H1 (cell line): ENCODE measurements around the gene LRTM2. TPM values are rescaled to one million over a fixed set of nuclear protein-coding genes. Genes with fewer than 3 reads are reported as not detected.

Experiments
- CTCF ChIA-PET: fragments of 300-600 bp; sonication (Branson Sonifier 250); formaldehyde crosslinking; loops from one replicate; lab custom pipeline; 2021; ENCODE audit not compliant: partially characterized antibody; lab: Charles Lee
- POLR2A ChIA-PET: fragments of 300-600 bp; sonication (Branson Sonifier 250); formaldehyde crosslinking; loops from one replicate; lab custom pipeline; 2021; ENCODE audit warnings: inconsistent platforms; ENCODE audit not compliant: partially characterized antibody; lab: Charles Lee
- DNase-seq, 2 experiments: peaks; one replicate each; pipeline versions ENCODE4 v3.0.0 to v3.0.0-alpha.2; 2010 to 2022; ENCODE audit warnings: low spot score in 2 of 2, low read depth in 1 of 2, mixed read lengths in 1 of 2
- FAIRE-seq: peaks from 2 replicates; lab custom pipeline; 2011; peaks lifted over from hg19 to GRCh38; lab: Jason Lieb, UNC
- H2AFZ ChIP-seq: 2 replicates; pipeline ENCODE4 v1.8.1; 2012; ENCODE audit warnings: low read length, inconsistent platforms
- H2AK5ac ChIP-seq: 2 replicates; pipeline ENCODE4 v1.6.1; 2013; ENCODE audit warnings: low read depth, low read length
- H2BK120ac ChIP-seq: replicated peaks from 2 replicates; pipeline ENCODE3; 2013; ENCODE audit warnings: low read depth, low read length, inconsistent platforms
- H2BK12ac ChIP-seq: 2 replicates; pipeline ENCODE4 v1.6.1; 2013; ENCODE audit warnings: low read depth, low read length
- H2BK15ac ChIP-seq: 2 replicates; pipeline ENCODE4 v1.6.1; 2013; ENCODE audit warnings: low read length
- H2BK20ac ChIP-seq: 2 replicates; pipeline ENCODE4 v1.6.1; 2013; ENCODE audit warnings: low read length
- H2BK5ac ChIP-seq: 2 replicates; pipeline ENCODE4 v1.6.1; 2013; ENCODE audit warnings: low read depth, low read length
- H3K14ac ChIP-seq: 2 replicates; pipeline ENCODE4 v1.6.1; 2013; ENCODE audit warnings: inconsistent platforms; ENCODE audit not compliant: insufficient read length
- H3K18ac ChIP-seq: 2 replicates; pipeline ENCODE4 v1.6.1; 2013; ENCODE audit warnings: low read length; ENCODE audit errors: extremely low read depth
- H3K23ac ChIP-seq: 2 replicates; pipeline ENCODE4 v1.6.1; 2013; ENCODE audit warnings: inconsistent platforms; ENCODE audit not compliant: insufficient read length
- H3K23me2 ChIP-seq: 2 replicates; pipeline ENCODE4 v1.6.1; 2013; ENCODE audit warnings: low read depth, low read length
- H3K27ac ChIP-seq: 2 replicates; pipeline ENCODE4 v1.6.1; 2011; ENCODE audit warnings: low read depth, low read length, inconsistent platforms
- H3K27me3 ChIP-seq, 4 experiments: replicated peaks in 1 of 4; 1 replicate in 1 of 4; 2 replicates in 3 of 4; pipeline versions ENCODE4 v1.6.1 to v1.8.1; 2011 to 2013; ENCODE audit warnings: low read length in 3 of 4, mild to moderate bottlenecking in 3 of 4, inconsistent platforms in 2 of 4, mixed read lengths in 2 of 4, moderate library complexity in 1 of 4; ENCODE audit not compliant: control insufficient read depth in 3 of 4, insufficient read depth in 3 of 4; ENCODE audit errors: extremely low read depth in 1 of 4
- H3K36me3 ChIP-seq, 4 experiments: 2 replicates each; pipeline versions ENCODE4 v1.6.1 to v1.8.1; 2011 to 2013; ENCODE audit warnings: mild to moderate bottlenecking in 4 of 4, low read length in 3 of 4, moderate library complexity in 2 of 4, control low read depth in 1 of 4, inconsistent platforms in 1 of 4; ENCODE audit not compliant: insufficient read depth in 4 of 4, control insufficient read depth in 2 of 4
- H3K4ac ChIP-seq: replicated peaks from 2 replicates; pipeline ENCODE3; 2013; ENCODE audit warnings: low read length, low read depth, mixed read lengths, inconsistent platforms; ENCODE audit not compliant: insufficient read length
- H3K4me1 ChIP-seq, 4 experiments: replicated peaks in 1 of 4; 1 replicate in 1 of 4; 2 replicates in 3 of 4; pipeline versions ENCODE4 v1.6.1 to v1.8.1; 2011 to 2013; ENCODE audit warnings: low read length in 3 of 4, inconsistent platforms in 2 of 4, mixed read lengths in 1 of 4; ENCODE audit not compliant: insufficient read depth in 4 of 4, control insufficient read depth in 3 of 4
- H3K4me2 ChIP-seq, 2 experiments: 2 replicates each; pipeline versions ENCODE4 v1.6.1 to v1.8.1; 2011 to 2013; ENCODE audit warnings: low read depth in 2 of 2, low read length in 2 of 2, control low read depth in 1 of 2, inconsistent platforms in 1 of 2, mild to moderate bottlenecking in 1 of 2; ENCODE audit not compliant: insufficient read depth in 1 of 2
- H3K4me3 ChIP-seq, 4 experiments: fragments of 200-600, 300-600 bp in 1 of 4; sonication (generic), shearing (Covaris generic), sonication (Bioruptor Twin) in 1 of 4; 2 replicates each; pipeline versions ENCODE4 v1.5.1 to v1.8.1; 2011 to 2016; ENCODE audit warnings: low read length in 4 of 4, low read depth in 3 of 4, control low read depth in 2 of 4, inconsistent platforms in 2 of 4, mild to moderate bottlenecking in 2 of 4, mixed read lengths in 1 of 4, moderate library complexity in 1 of 4; ENCODE audit not compliant: insufficient read depth in 2 of 4; ENCODE audit errors: extremely low read depth in 1 of 4
- H3K56ac ChIP-seq: replicated peaks from 2 replicates; pipeline ENCODE3; 2013; ENCODE audit warnings: low read depth, mild to moderate bottlenecking, mixed read lengths, low read length, inconsistent platforms; ENCODE audit not compliant: insufficient read length
- H3K79me1 ChIP-seq: 2 replicates; pipeline ENCODE4 v1.6.1; 2013; ENCODE audit warnings: low read depth, low read length, control low read depth
- H3K79me2 ChIP-seq, 2 experiments: 2 replicates each; pipeline versions ENCODE4 v1.6.1 to v1.8.1; 2012 to 2013; ENCODE audit warnings: low read length in 2 of 2, mild to moderate bottlenecking in 2 of 2, inconsistent platforms in 1 of 2; ENCODE audit not compliant: insufficient read depth in 2 of 2, control insufficient read depth in 1 of 2
- H3K9ac ChIP-seq, 4 experiments: replicated peaks in 1 of 4; 1 replicate in 1 of 4; 2 replicates in 3 of 4; pipeline versions ENCODE4 v1.6.1 to v1.8.1; 2011 to 2013; ENCODE audit warnings: low read depth in 3 of 4, low read length in 3 of 4, control low read depth in 2 of 4, mild to moderate bottlenecking in 2 of 4, moderate library complexity in 2 of 4, inconsistent platforms in 1 of 4; ENCODE audit errors: extremely low read depth in 1 of 4
- H3K9me3 ChIP-seq, 2 experiments: 2 replicates each; pipeline versions ENCODE4 v1.6.1 to v1.8.1; 2012 to 2013; ENCODE audit warnings: mild to moderate bottlenecking in 2 of 2, moderate library complexity in 2 of 2, control low read depth in 1 of 2, inconsistent platforms in 1 of 2, low read depth in 1 of 2, low read length in 1 of 2, mixed read lengths in 1 of 2; ENCODE audit not compliant: insufficient read depth in 2 of 2
- H4K20me1 ChIP-seq, 2 experiments: replicated peaks in 1 of 2; 2 replicates each; pipeline versions ENCODE3 to v1.8.1; 2011 to 2013; ENCODE audit warnings: inconsistent platforms in 2 of 2, low read length in 2 of 2, mild to moderate bottlenecking in 1 of 2; ENCODE audit not compliant: insufficient read depth in 2 of 2, control insufficient read depth in 1 of 2
- H4K5ac ChIP-seq: 2 replicates; pipeline ENCODE4 v1.6.1; 2013; ENCODE audit warnings: low read length, low read depth, mixed read lengths, inconsistent platforms; ENCODE audit not compliant: insufficient read length
- H4K8ac ChIP-seq: 2 replicates; pipeline ENCODE4 v1.8.0; 2013; ENCODE audit warnings: mild to moderate bottlenecking, moderate library complexity, low read length, inconsistent platforms; ENCODE audit not compliant: insufficient read depth; ENCODE audit errors: extremely low read depth
- H4K91ac ChIP-seq: replicated peaks from 2 replicates; pipeline ENCODE3; 2013; ENCODE audit warnings: low read length, mixed read lengths, inconsistent platforms; ENCODE audit not compliant: insufficient read length
- EZH2 ChIP-seq: fragments of 200-600 bp; sonication (generic); IDR thresholded peaks from 2 replicates; pipeline ENCODE4 v1.7.1; 2012; ENCODE audit warnings: low read depth, mild to moderate bottlenecking, moderate library complexity, low read length, inconsistent platforms; ENCODE audit not compliant: severe bottlenecking
- FOSL1 ChIP-seq: IDR thresholded peaks from 2 replicates; pipeline ENCODE4 v1.6.1; 2011; ENCODE audit warnings: mild to moderate bottlenecking, low read depth, low read length, moderate library complexity; ENCODE audit not compliant: insufficient read depth
- HDAC6 ChIP-seq: IDR thresholded peaks from one replicate; pipeline ENCODE4 v1.7.1; 2012; ENCODE audit warnings: low read depth, mild to moderate bottlenecking, inconsistent platforms, low read length, moderate library complexity
- SIN3A ChIP-seq, 2 experiments: IDR thresholded peaks in 1 of 2; conservative IDR thresholded peaks in 1 of 2; 2 replicates each; pipeline ENCODE4 v1.6.1; 2011 to 2012; ENCODE audit warnings: low read length in 2 of 2, improper control_type of control experiment in 1 of 2, low read depth in 1 of 2, mild to moderate bottlenecking in 1 of 2
- WGBS, 2 experiments: shearing (Covaris generic) in 1 of 2; methylation state at CpG; one replicate each; pipeline versions ENCODE4 v1.1.6 to v1.1.7; 2013 to 2015; ENCODE audit warnings: low lambda C conversion rate in 2 of 2, mixed read lengths in 2 of 2, inconsistent platforms in 1 of 2, low coverage in 1 of 2, missing lambda C conversion rate in 1 of 2; ENCODE audit not compliant: insufficient replicate concordance in 2 of 2, insufficient coverage in 1 of 2, insufficient read length in 1 of 2; ENCODE audit errors: extremely low coverage in 1 of 2, missing lambda C conversion rate in 1 of 2; 5-methylcytosine and 5-hydroxymethylcytosine counted together
- polyA plus RNA-seq, 7 experiments: library from polyadenylated mRNA; depleted of rRNA in 3 of 7; stranded (reverse) in 5 of 7; unstranded in 2 of 7; fragments of >200 nt in 5 of 7; fragments of 200-250 nt in 2 of 7; gene quantifications; 1 replicate in 5 of 7; 2 replicates in 1 of 7; 4 replicates in 1 of 7; pipeline versions ENCODE4 v1.2.1 to v1.2.3, GENCODE V29; 2011 to 2013; ENCODE audit warnings: missing spikeins in 2 of 7, mixed read lengths in 2 of 7
- total RNA-seq: library from RNA; stranded (reverse); fragmentation: NEBNext Ultra II Directional; extraction: Animal tissue kit (Norgen Biotek cat#: 25700); gene quantifications from 2 replicates; pipeline ENCODE4 v1.2.1, GENCODE V29; 2021

Gene LRTM2
- total and polyA plus RNA-seq, 2 of the 8 experiments (the other 6 are each of a cell fraction or from before 2014, with no cell fraction given): 0.06 TPM; not detected in 1

GRCh38 chr12:1838205-1838993 lies 18.0 kb downstream of the LRTM2 start:
- H3K27ac ChIP-seq: no peak overlapping the region
- CTCF ChIA-PET: interaction anchor here (0.5 to 3.0 kb wide), 8 partner anchors 8 to 821 kb away, joined by 4 to 16 read pairs (median 7); no protein-coding TSS in a partner anchor
- TF ChIP-seq EZH2 (no peak), HDAC6 (no peak), FOSL1 (no peak), SIN3A (conservative IDR thresholded peaks at IDR 0.05 in 1 of 2, IDR thresholded peaks at IDR 0.05 in 1 of 2; ENCODE audit: low read depth in 1 of 2, low read length in 2 of 2) (no peak)

More at GRCh38 chr12:1838205-1838993, 18.0 kb downstream of the LRTM2 start:
- Histone ChIP-seq H2BK5ac (no peak overlapping the region), H3K9ac (no peak overlapping the region), H2BK12ac (no peak overlapping the region), H4K8ac (peak overlapping the region; percentile 72; the same call in 1 of the 2 replicates), H3K14ac (no peak overlapping the region), H2BK120ac (no peak overlapping the region), H3K23me2 (no peaks in the 10 kb centered on the region), H3K36me3 (no peaks in the 10 kb centered on the region), H3K56ac (no peak overlapping the region), H2AK5ac (no peak overlapping the region), H3K18ac (no peak overlapping the region), H3K9me3 (no peaks in the 10 kb centered on the region), H4K20me1 (no peaks in the 10 kb centered on the region), H3K27me3 (no peaks in the 10 kb centered on the region), H4K91ac (no peak overlapping the region), H2BK20ac (no peak overlapping the region), H4K5ac (no peak overlapping the region), H2BK15ac (no peak overlapping the region), H3K79me1 (no peaks in the 10 kb centered on the region), H3K23ac (no peak overlapping the region), H3K4me1 (peaks cover 0 to 10% (median 4%) of the 10 kb centered on the region in 4 experiments; a peak in 3 of 7 replicates), H3K4me3 (no peak overlapping the region), H3K4ac (no peak overlapping the region), H2AFZ (no peak overlapping the region), H3K79me2 (no peaks in the 10 kb centered on the region), H3K4me2 (no peak overlapping the region)
- WGBS, 2 experiments: 90% methylated on average over 26 of the region's 26 CpGs; no CpG with 5 or more reads in 1 of the 2 experiments
- FAIRE-seq: no peak
- DNase-seq: no peak
- POLR2A ChIA-PET: no interaction called here
